Measurements from ENCODE around the gene WDR5B.
A peak's percentile ranks its signal among the peaks of the same experiment; 100 is the strongest.

- TF ChIP-seq TAF1 (conservative IDR thresholded peaks at IDR 0.05) = no peak
- TF ChIP-seq MAX (IDR thresholded peaks at IDR 0.05) = peak; percentile 47
- TF ChIP-seq REST (IDR thresholded peaks at IDR 0.05) = peak; percentile 53
- no peak for TF ChIP-seq CTCF (IDR thresholded peaks at IDR 0.05; ENCODE audit: low read depth, low read length, missing input control)
- no peak for TF ChIP-seq GABPA (IDR thresholded peaks at IDR 0.05 in 1 of 2, conservative IDR thresholded peaks at IDR 0.05 in 1 of 2)
- TF ChIP-seq YY1 (IDR thresholded peaks at IDR 0.05) = peak; percentile 39
- peak; percentile 55 to 76 for TF ChIP-seq JUND (IDR thresholded peaks at IDR 0.05)
- peak; percentile 90 to 92 for TF ChIP-seq HNF4A (conservative IDR thresholded peaks at IDR 0.05)
Observed at GRCh38 chr3:122456074-122456473, 40.2 kb upstream of the WDR5B start.
